KBM-7 (cell line): ENCODE results near the gene HEATR1.
A peak's percentile ranks its signal among the peaks of the same experiment; 100 is the strongest.
"Not testable (repeated sequence)": the region's sequence is repeated elsewhere in the genome, so short reads cannot be mapped to it uniquely, and the experiment has no call there.

Experiments
- DNase-seq: peaks from one replicate; pipeline ENCODE4 v3.0.0-alpha.2; 2015
- in situ Hi-C: fragments of 300-500 bp; cut with MboI; formaldehyde crosslinking; loops from 2 replicates; pipeline ENCODE4 v1.14.3; 2020; ENCODE audit warnings: low sequenced_read_pairs, low pct_unique_long_range_greater_than_20kb, mixed read lengths

The HEATR1 gene

GRCh38 chr1:236603991-236604904 is at the start of gene HEATR1:
Gene HEATR1, minus strand, starts transcription at chr1:236604516. Its CDS starts 421 bp downstream, at chr1:236604095.
- peak; percentile 92 for DNase-seq
- in situ Hi-C loops: no loop called here

GRCh38 chr1:236645016-236645680 is 40.8 kb upstream of the HEATR1 start:
- no peak for DNase-seq
- in situ Hi-C loops: no loop called here

- DNase-seq: no peak
- in situ Hi-C loops: no loop called here
Measured at GRCh38 chr1:236642763-236643162, 38.4 kb upstream of the HEATR1 start.

GRCh38 chr1:236639686-236640085 is 35.4 kb upstream of the HEATR1 start:
- in situ Hi-C loops: no loop called here

GRCh38 chr1:236638945-236639344 is 34.6 kb upstream of the HEATR1 start:
- in situ Hi-C loops: no loop called here
- DNase-seq: no peak

More at GRCh38 chr1:236639686-236640085, 35.4 kb upstream of the HEATR1 start:
- no peak for DNase-seq

- in situ Hi-C loops: no loop called here
- DNase-seq: no peak
Measured at GRCh38 chr1:236636017-236636416, 31.7 kb upstream of the HEATR1 start.

- DNase-seq: no peak
- in situ Hi-C loops: no loop called here
Measured at GRCh38 chr1:236627727-236628408, 23.6 kb upstream of the HEATR1 start.

GRCh38 chr1:236623371-236624166 is 19.3 kb upstream of the HEATR1 start:
- in situ Hi-C loops: no loop called here
- DNase-seq: no peak

- in situ Hi-C loops: no loop called here
Measured at GRCh38 chr1:236622407-236622806, 18.1 kb upstream of the HEATR1 start.

GRCh38 chr1:236619398-236619797 is 15.1 kb upstream of the HEATR1 start:
- in situ Hi-C loops: no loop called here
- DNase-seq: no peak

More at GRCh38 chr1:236622407-236622806, 18.1 kb upstream of the HEATR1 start:
- no peak for DNase-seq

- in situ Hi-C loops: no loop called here
Measured at GRCh38 chr1:236618507-236618906, 14.2 kb upstream of the HEATR1 start.

GRCh38 chr1:236615399-236616148 is 11.3 kb upstream of the HEATR1 start:
- no peak for DNase-seq
- in situ Hi-C loops: no loop called here

More at GRCh38 chr1:236618507-236618906, 14.2 kb upstream of the HEATR1 start:
- no peak for DNase-seq

GRCh38 chr1:236612349-236612748 is 8.0 kb upstream of the HEATR1 start:
- in situ Hi-C loops: no loop called here

GRCh38 chr1:236608930-236609726 is 4.8 kb upstream of the HEATR1 start:
- in situ Hi-C loops: no loop called here
- DNase-seq: peak; percentile 65

More at GRCh38 chr1:236612349-236612748, 8.0 kb upstream of the HEATR1 start:
- DNase-seq: no peak

GRCh38 chr1:236607597-236607996 is 3.3 kb upstream of the HEATR1 start:
- in situ Hi-C loops, DNase-seq: not testable (repeated sequence)

GRCh38 chr1:236604905-236605806 is 840 bp upstream of the HEATR1 start:
- no peak for DNase-seq
- in situ Hi-C loops: no loop called here
